ENCODE data around the gene LGR6. TPM values are rescaled to one million over a fixed set of nuclear protein-coding genes. Genes with fewer than 3 reads are reported as not detected.

Gene LGR6
- total and polyA plus RNA-seq, 2 of the 8 experiments (the other 6 are each of a cell fraction or from before 2014, with no cell fraction given) = 0.50 to 1.0 TPM

DNA sequence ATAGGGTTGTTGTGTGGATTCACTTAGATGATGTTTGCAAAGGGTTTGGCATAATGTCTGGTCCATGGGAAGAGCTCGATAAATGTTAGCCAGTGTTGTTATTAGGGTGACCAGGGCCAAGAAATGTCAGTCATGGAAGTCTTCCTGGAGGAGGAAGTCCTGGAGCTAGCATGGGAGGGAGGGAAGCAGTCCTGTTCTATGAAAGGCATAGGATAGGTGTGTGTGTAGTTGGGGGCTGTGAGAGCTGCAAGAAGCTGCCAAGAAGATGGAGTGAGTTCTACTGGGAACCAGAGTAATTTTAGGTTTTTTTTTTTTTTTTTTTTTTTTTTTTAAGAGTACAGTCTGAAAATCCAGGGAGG lies 4.7 kb downstream of the LGR6 start:
- Histone ChIP-seq H3K27ac (ENCODE audit: low read depth, low read length) (no peak overlapping the region), H3K4me1 (replicated peaks in 1 of 4; ENCODE audit: control insufficient read depth in 3 of 4, insufficient read depth in 4 of 4, low read length in 3 of 4) (peaks cover 0 to 5% (median under 1%) of the 10 kb centered on the region in 4 experiments; a peak in 5 of 7 replicates), H4K5ac (ENCODE audit: insufficient read length, low read depth, low read length) (no peak overlapping the region), H3K23me2 (ENCODE audit: low read depth, low read length) (peaks cover 5% of the 10 kb centered on the region; the same call in 1 of the 2 replicates), H3K4ac (replicated peaks; ENCODE audit: insufficient read length, low read depth, low read length) (no peak overlapping the region), H2BK20ac (ENCODE audit: low read length) (no peak overlapping the region), H3K4me2 (ENCODE audit: insufficient read depth in 1 of 2, low read depth in 2 of 2, low read length in 2 of 2) (no peak overlapping the region), H2BK5ac (ENCODE audit: low read depth, low read length) (no peak overlapping the region), H4K20me1 (replicated peaks in 1 of 2; ENCODE audit: control insufficient read depth in 1 of 2, insufficient read depth in 2 of 2, low read length in 2 of 2) (no peaks in the 10 kb centered on the region), H3K9ac (replicated peaks in 1 of 4; ENCODE audit: extremely low read depth in 1 of 4, low read depth in 3 of 4, low read length in 3 of 4) (no peak overlapping the region), H3K79me1 (ENCODE audit: low read depth, low read length) (no peaks in the 10 kb centered on the region), H2BK15ac (ENCODE audit: low read length) (no peak overlapping the region), H3K36me3 (ENCODE audit: control insufficient read depth in 2 of 4, insufficient read depth in 4 of 4, low read length in 3 of 4) (no peaks in the 10 kb centered on the region), H4K91ac (replicated peaks; ENCODE audit: insufficient read length, low read length) (no peak overlapping the region), H2AK5ac (ENCODE audit: low read depth, low read length) (no peak overlapping the region), H2BK12ac (ENCODE audit: low read depth, low read length) (no peak overlapping the region), H2BK120ac (replicated peaks; ENCODE audit: low read depth, low read length) (no peak overlapping the region), H3K27me3 (replicated peaks in 1 of 4; ENCODE audit: control insufficient read depth in 3 of 4, extremely low read depth in 1 of 4, insufficient read depth in 3 of 4, low read length in 3 of 4) (peaks cover 11 to 26% (median 17%) of the 10 kb centered on the region in 4 experiments), H3K4me3 (ENCODE audit: extremely low read depth in 1 of 4, insufficient read depth in 2 of 4, low read depth in 3 of 4, low read length in 4 of 4) (no peak overlapping the region), H3K23ac (ENCODE audit: insufficient read length) (no peak overlapping the region), H3K9me3 (ENCODE audit: insufficient read depth in 2 of 2, low read depth in 1 of 2, low read length in 1 of 2) (no peaks in the 10 kb centered on the region), H2AFZ (ENCODE audit: low read length) (no peak overlapping the region), H3K56ac (replicated peaks; ENCODE audit: insufficient read length, low read depth, low read length) (no peak overlapping the region), H3K14ac (ENCODE audit: insufficient read length) (no peak overlapping the region), H3K79me2 (ENCODE audit: control insufficient read depth in 1 of 2, insufficient read depth in 2 of 2, low read length in 2 of 2) (no peaks in the 10 kb centered on the region), H4K8ac (ENCODE audit: extremely low read depth, insufficient read depth, low read length) (no peak overlapping the region), H3K18ac (ENCODE audit: extremely low read depth, low read length) (no peak overlapping the region)
- CTCF ChIA-PET (ENCODE audit: partially characterized antibody) = interaction anchor here (0.7 to 3.7 kb wide), 3 partner anchors 9 to 116 kb away, joined by 3 to 30 read pairs (median 5); no protein-coding TSS in a partner anchor
- TF ChIP-seq ZNF274 (IDR thresholded peaks at IDR 0.05; ENCODE audit: borderline replicate concordance, extremely low read depth, low read length) = no peak
- WGBS, 2 experiments (ENCODE audit: extremely low coverage in 1 of 2, insufficient coverage in 1 of 2, insufficient read length in 1 of 2, insufficient replicate concordance in 2 of 2, low coverage in 1 of 2, low lambda C conversion rate in 2 of 2, missing lambda C conversion rate in 1 of 2) = 86% methylated on average over 1 of the region's 1 CpG; no CpG with 5 or more reads in 1 of the 2 experiments
- no peak for FAIRE-seq
- POLR2A ChIA-PET (ENCODE audit: partially characterized antibody) = no interaction called here
- DNase-seq (ENCODE audit: low read depth in 1 of 2, low spot score in 2 of 2) = no peak
